CD4-positive, alpha-beta T cell treated with Interleukin-10 for 1 hour (primary cell): ENCODE measurements around the gene DKK3.

Experiments used
- DNase-seq: peaks from one replicate; pipeline ENCODE4 v3.0.0-alpha.2; 2020

Gene DKK3

GRCh38 chr11:11931461-11932055, 76.9 kb downstream of the DKK3 start:
- DNase-seq: peak; percentile 60

DNA sequence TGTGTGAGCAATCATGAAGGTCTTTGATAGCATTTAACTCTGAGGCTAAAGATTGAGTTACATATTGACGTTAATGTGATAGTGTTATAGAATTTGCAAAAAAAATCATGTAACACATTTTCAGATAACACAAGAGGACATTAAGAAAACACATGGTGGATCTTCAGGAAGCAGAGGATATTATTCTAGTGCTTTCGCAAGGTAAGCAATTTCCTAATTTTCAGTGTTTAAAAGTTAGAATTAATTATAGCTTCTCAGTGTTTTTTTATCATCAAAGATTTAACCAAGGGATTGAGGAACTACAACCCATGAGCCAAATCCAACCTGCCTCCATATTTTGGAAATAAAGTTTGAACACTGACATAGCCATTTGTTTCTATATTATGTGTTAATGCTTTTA, 78.5 kb downstream of the DKK3 start:
- no peak for DNase-seq

DNA sequence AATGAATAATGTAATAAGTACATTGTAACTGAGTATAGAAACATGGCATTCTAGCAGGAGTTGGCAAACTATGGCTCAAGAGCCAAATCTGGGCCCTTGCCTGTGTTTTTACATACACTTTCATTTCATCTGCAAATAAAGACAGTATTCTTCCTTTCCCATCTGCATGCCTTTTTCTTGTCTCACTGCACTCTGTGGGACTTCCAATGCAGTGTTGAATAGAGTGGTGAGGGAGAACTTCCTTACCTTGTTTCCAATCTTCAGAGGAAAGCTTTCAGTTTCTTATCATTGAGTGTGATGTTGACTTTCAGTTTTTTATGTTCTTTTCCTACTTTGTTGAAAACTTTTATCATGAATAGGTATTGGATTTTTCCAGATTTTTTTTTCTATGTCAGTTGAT, 84.6 kb downstream of the DKK3 start:
- DNase-seq: no peak

DNA sequence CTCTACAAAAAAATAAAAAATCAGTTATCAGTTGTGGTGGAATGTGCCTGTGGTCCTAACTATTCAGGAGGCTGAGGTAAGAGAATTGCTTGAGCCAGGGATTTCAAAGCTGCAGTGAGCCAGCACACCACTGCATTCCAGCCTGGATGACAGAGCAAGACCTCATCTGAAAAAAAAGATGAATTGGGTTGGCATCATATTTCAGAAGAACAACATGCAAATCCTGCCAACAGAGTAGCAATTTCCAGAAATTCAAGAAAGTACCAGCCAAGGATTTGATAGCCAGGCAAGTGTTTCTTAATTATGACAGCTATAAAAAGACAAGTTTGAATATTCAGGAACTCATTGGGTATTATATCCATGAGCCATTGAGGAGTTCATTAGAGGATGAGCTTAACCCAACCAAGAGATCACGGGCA, 91.4 kb downstream of the DKK3 start:
- no peak for DNase-seq

- no peak for DNase-seq
These were observed 92.8 kb downstream of the DKK3 start for GRCh38 chr11:11915625-11916024.

- no peak for DNase-seq
These were observed 95.0 kb downstream of the DKK3 start for GRCh38 chr11:11913395-11913794.
